ENCODE measurements around the gene PDE1C.
"Not testable (repeated sequence)": the region's sequence is repeated elsewhere in the genome, so short reads cannot be mapped to it uniquely, and the experiment has no call there.

PDE1C gene

DNA sequence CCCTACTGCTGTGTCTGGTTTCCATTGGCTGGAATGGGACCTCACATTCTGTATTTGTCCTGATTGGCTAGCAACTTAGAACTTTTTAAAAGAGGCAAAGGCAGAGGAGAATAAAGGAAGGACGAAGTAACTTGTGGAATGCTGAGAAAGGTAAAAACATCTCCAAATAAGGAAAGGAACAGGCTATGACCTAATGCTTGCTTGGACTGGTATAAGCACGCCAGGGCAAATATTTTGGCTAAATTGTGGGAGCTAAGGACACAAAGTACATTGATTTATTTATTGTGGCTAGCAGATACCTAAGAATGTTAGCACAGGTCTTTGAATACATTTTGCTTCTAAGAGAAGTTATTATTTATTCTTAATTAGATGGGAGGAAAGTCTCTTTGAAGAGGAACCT is 56.7 kb downstream of the PDE1C start:
- H3K4me1 ChIP-seq (ENCODE audit: control insufficient read depth in 1 of 2, insufficient read depth in 2 of 2, low read length in 2 of 2); H3K4me3 ChIP-seq (ENCODE audit: low read depth in 1 of 2, low read length in 2 of 2); H3K9ac ChIP-seq (ENCODE audit: low read depth in 1 of 2, low read length in 2 of 2); H3K27ac ChIP-seq (ENCODE audit: low read depth, low read length); H3K36me3 ChIP-seq (ENCODE audit: control insufficient read depth in 1 of 2, insufficient read depth in 2 of 2, low read length in 2 of 2); H3K9me3 ChIP-seq (ENCODE audit: control insufficient read depth in 1 of 2, low read length in 2 of 2); H3K27me3 ChIP-seq (ENCODE audit: control insufficient read depth in 1 of 2, insufficient read depth in 2 of 2, low read length in 2 of 2): not testable (repeated sequence)

DNA sequence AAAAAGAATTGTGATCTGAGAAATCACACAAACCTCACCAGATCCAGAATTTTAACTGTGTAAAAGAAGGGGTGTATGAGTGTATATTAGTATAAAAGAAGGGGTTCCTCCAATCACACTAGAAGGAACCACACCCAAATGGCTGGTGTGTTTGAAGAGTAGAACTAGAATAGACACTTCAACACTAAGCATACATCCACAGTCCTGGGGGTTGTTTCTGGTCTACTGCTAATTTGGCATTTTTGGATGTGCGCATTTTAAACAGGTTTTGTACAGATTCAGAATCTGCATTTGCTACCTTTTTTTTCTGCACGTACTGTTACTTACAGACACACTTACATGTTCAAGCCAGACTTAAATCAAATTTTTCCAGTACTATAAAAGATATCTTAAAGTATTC is 64.6 kb downstream of the PDE1C start:
- H3K9ac ChIP-seq (ENCODE audit: low read depth in 1 of 2, low read length in 2 of 2), result no peak overlapping the region
- H3K4me3 ChIP-seq (ENCODE audit: low read depth in 1 of 2, low read length in 2 of 2), result no peak overlapping the region
- no peaks in the 10 kb centered on the region for H3K4me1 ChIP-seq (ENCODE audit: control insufficient read depth in 1 of 2, insufficient read depth in 2 of 2, low read length in 2 of 2)
- no peaks in the 10 kb centered on the region for H3K36me3 ChIP-seq (ENCODE audit: control insufficient read depth in 1 of 2, insufficient read depth in 2 of 2, low read length in 2 of 2)
- peaks cover 7 to 12% of the 10 kb centered on the region in 2 donors for H3K9me3 ChIP-seq (ENCODE audit: control insufficient read depth in 1 of 2, low read length in 2 of 2)
- no peak overlapping the region for H3K27ac ChIP-seq (ENCODE audit: low read depth, low read length)
- no peaks in the 10 kb centered on the region for H3K27me3 ChIP-seq (ENCODE audit: control insufficient read depth in 1 of 2, insufficient read depth in 2 of 2, low read length in 2 of 2)

DNA sequence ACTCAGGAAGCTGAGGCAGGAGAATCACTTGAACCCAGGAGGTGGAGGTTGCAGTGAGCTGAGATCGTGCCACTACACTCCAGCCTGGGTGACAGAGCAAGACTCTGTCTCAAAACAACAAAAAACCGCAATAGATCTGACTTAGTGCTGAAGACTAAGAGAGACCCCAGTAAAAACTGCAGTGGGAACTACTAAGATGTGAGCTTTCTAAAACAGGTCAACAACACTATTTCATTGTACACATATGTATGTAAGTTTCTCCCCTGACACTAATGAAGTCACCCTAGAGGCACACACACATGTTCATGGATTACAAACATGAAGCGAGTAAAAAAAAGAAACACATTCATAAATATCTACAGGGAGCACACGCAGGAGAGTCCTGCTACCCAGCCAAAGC is 68.3 kb downstream of the PDE1C start:
- H3K4me1 ChIP-seq (ENCODE audit: control insufficient read depth in 1 of 2, insufficient read depth in 2 of 2, low read length in 2 of 2), result peaks cover 0 to 3% of the 10 kb centered on the region in 2 donors
- no peaks in the 10 kb centered on the region for H3K36me3 ChIP-seq (ENCODE audit: control insufficient read depth in 1 of 2, insufficient read depth in 2 of 2, low read length in 2 of 2)
- H3K4me3 ChIP-seq (ENCODE audit: low read depth in 1 of 2, low read length in 2 of 2), result no peak overlapping the region
- no peak overlapping the region for H3K27ac ChIP-seq (ENCODE audit: low read depth, low read length)
- no peaks in the 10 kb centered on the region for H3K27me3 ChIP-seq (ENCODE audit: control insufficient read depth in 1 of 2, insufficient read depth in 2 of 2, low read length in 2 of 2)
- H3K9me3 ChIP-seq (ENCODE audit: control insufficient read depth in 1 of 2, low read length in 2 of 2), result peaks cover 7 to 12% of the 10 kb centered on the region in 2 donors
- H3K9ac ChIP-seq (ENCODE audit: low read depth in 1 of 2, low read length in 2 of 2), result no peak overlapping the region

- no peaks in the 10 kb centered on the region for H3K27me3 ChIP-seq (ENCODE audit: control insufficient read depth in 1 of 2, insufficient read depth in 2 of 2, low read length in 2 of 2)
- H3K27ac ChIP-seq (ENCODE audit: low read depth, low read length), result no peak overlapping the region
- no peak overlapping the region for H3K4me3 ChIP-seq (ENCODE audit: low read depth in 1 of 2, low read length in 2 of 2)
- H3K9ac ChIP-seq (ENCODE audit: low read depth in 1 of 2, low read length in 2 of 2), result no peak overlapping the region
- no peaks in the 10 kb centered on the region for H3K36me3 ChIP-seq (ENCODE audit: control insufficient read depth in 1 of 2, insufficient read depth in 2 of 2, low read length in 2 of 2)
- H3K4me1 ChIP-seq (ENCODE audit: control insufficient read depth in 1 of 2, insufficient read depth in 2 of 2, low read length in 2 of 2), result peaks cover 0 to 12% of the 10 kb centered on the region in 2 donors
- H3K9me3 ChIP-seq (ENCODE audit: control insufficient read depth in 1 of 2, low read length in 2 of 2), result peaks cover 7 to 11% of the 10 kb centered on the region in 2 donors
Measured at GRCh38 chr7:31997423-31997822, 72.8 kb downstream of the PDE1C start.

GRCh38 chr7:31995134-31995533 is 75.1 kb downstream of the PDE1C start:
- Histone ChIP-seq H3K4me1 (ENCODE audit: control insufficient read depth in 1 of 2, insufficient read depth in 2 of 2, low read length in 2 of 2) (peaks cover 0 to 12% of the 10 kb centered on the region in 2 donors), H3K27me3 (ENCODE audit: control insufficient read depth in 1 of 2, insufficient read depth in 2 of 2, low read length in 2 of 2) (no peaks in the 10 kb centered on the region), H3K27ac (ENCODE audit: low read depth, low read length) (no peak overlapping the region), H3K36me3 (ENCODE audit: control insufficient read depth in 1 of 2, insufficient read depth in 2 of 2, low read length in 2 of 2) (no peaks in the 10 kb centered on the region), H3K9me3 (ENCODE audit: control insufficient read depth in 1 of 2, low read length in 2 of 2) (no peaks in the 10 kb centered on the region), H3K4me3 (ENCODE audit: low read depth in 1 of 2, low read length in 2 of 2) (no peak overlapping the region), H3K9ac (ENCODE audit: low read depth in 1 of 2, low read length in 2 of 2) (no peak overlapping the region)

- H3K27ac ChIP-seq (ENCODE audit: low read depth, low read length), result no peak overlapping the region
- H3K4me1 ChIP-seq (ENCODE audit: control insufficient read depth in 1 of 2, insufficient read depth in 2 of 2, low read length in 2 of 2), result peaks cover 0 to 9% of the 10 kb centered on the region in 2 donors
- H3K27me3 ChIP-seq (ENCODE audit: control insufficient read depth in 1 of 2, insufficient read depth in 2 of 2, low read length in 2 of 2), result no peaks in the 10 kb centered on the region
- no peaks in the 10 kb centered on the region for H3K36me3 ChIP-seq (ENCODE audit: control insufficient read depth in 1 of 2, insufficient read depth in 2 of 2, low read length in 2 of 2)
- H3K4me3 ChIP-seq (ENCODE audit: low read depth in 1 of 2, low read length in 2 of 2), result no peak overlapping the region
- H3K9me3 ChIP-seq (ENCODE audit: control insufficient read depth in 1 of 2, low read length in 2 of 2), result no peaks in the 10 kb centered on the region
- H3K9ac ChIP-seq (ENCODE audit: low read depth in 1 of 2, low read length in 2 of 2), result no peak overlapping the region
Measured at GRCh38 chr7:31991846-31992245, 78.4 kb downstream of the PDE1C start.

DNA sequence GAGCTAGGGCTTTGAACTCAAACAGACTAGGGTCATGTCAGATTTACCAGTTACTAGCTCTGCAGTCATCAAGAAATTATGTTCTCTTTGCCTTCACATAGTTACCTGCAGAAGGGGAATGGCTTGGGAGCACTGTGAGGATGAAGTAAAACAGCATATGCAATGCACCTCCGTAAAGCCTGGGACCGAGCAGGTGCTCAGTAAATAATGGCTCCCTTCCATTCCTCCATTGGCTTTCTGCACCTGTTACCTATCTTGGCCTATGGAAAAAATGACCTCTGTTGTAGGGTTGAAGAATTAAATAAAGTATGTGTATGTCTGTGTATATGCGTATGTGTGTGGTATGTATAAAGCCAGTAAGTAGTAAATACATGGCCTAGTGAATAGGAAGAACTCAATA is 78.8 kb downstream of the PDE1C start:
- Histone ChIP-seq H3K27ac (ENCODE audit: low read depth, low read length) (no peak overlapping the region), H3K36me3 (ENCODE audit: control insufficient read depth in 1 of 2, insufficient read depth in 2 of 2, low read length in 2 of 2) (no peaks in the 10 kb centered on the region), H3K4me3 (ENCODE audit: low read depth in 1 of 2, low read length in 2 of 2) (no peak overlapping the region), H3K9ac (ENCODE audit: low read depth in 1 of 2, low read length in 2 of 2) (no peak overlapping the region), H3K27me3 (ENCODE audit: control insufficient read depth in 1 of 2, insufficient read depth in 2 of 2, low read length in 2 of 2) (no peaks in the 10 kb centered on the region), H3K9me3 (ENCODE audit: control insufficient read depth in 1 of 2, low read length in 2 of 2) (no peaks in the 10 kb centered on the region), H3K4me1 (ENCODE audit: control insufficient read depth in 1 of 2, insufficient read depth in 2 of 2, low read length in 2 of 2) (peaks cover 0 to 8% of the 10 kb centered on the region in 2 donors)

- no peaks in the 10 kb centered on the region for H3K36me3 ChIP-seq (ENCODE audit: control insufficient read depth in 1 of 2, insufficient read depth in 2 of 2, low read length in 2 of 2)
- no peak overlapping the region for H3K27ac ChIP-seq (ENCODE audit: low read depth, low read length)
- no peaks in the 10 kb centered on the region for H3K9me3 ChIP-seq (ENCODE audit: control insufficient read depth in 1 of 2, low read length in 2 of 2)
- H3K4me3 ChIP-seq (ENCODE audit: low read depth in 1 of 2, low read length in 2 of 2), result no peak overlapping the region
- no peaks in the 10 kb centered on the region for H3K4me1 ChIP-seq (ENCODE audit: control insufficient read depth in 1 of 2, insufficient read depth in 2 of 2, low read length in 2 of 2)
- no peaks in the 10 kb centered on the region for H3K27me3 ChIP-seq (ENCODE audit: control insufficient read depth in 1 of 2, insufficient read depth in 2 of 2, low read length in 2 of 2)
- H3K9ac ChIP-seq (ENCODE audit: low read depth in 1 of 2, low read length in 2 of 2), result no peak overlapping the region
Measured at GRCh38 chr7:31986878-31987518, 83.2 kb downstream of the PDE1C start.

GRCh38 chr7:31982962-31983361 is 87.2 kb downstream of the PDE1C start:
- no peaks in the 10 kb centered on the region for H3K4me1 ChIP-seq (ENCODE audit: control insufficient read depth in 1 of 2, insufficient read depth in 2 of 2, low read length in 2 of 2)
- no peaks in the 10 kb centered on the region for H3K27me3 ChIP-seq (ENCODE audit: control insufficient read depth in 1 of 2, insufficient read depth in 2 of 2, low read length in 2 of 2)
- no peaks in the 10 kb centered on the region for H3K9me3 ChIP-seq (ENCODE audit: control insufficient read depth in 1 of 2, low read length in 2 of 2)
- H3K36me3 ChIP-seq (ENCODE audit: control insufficient read depth in 1 of 2, insufficient read depth in 2 of 2, low read length in 2 of 2), result no peaks in the 10 kb centered on the region
- H3K27ac ChIP-seq (ENCODE audit: low read depth, low read length), result no peak overlapping the region
- no peak overlapping the region for H3K4me3 ChIP-seq (ENCODE audit: low read depth in 1 of 2, low read length in 2 of 2)
- no peak overlapping the region for H3K9ac ChIP-seq (ENCODE audit: low read depth in 1 of 2, low read length in 2 of 2)

DNA sequence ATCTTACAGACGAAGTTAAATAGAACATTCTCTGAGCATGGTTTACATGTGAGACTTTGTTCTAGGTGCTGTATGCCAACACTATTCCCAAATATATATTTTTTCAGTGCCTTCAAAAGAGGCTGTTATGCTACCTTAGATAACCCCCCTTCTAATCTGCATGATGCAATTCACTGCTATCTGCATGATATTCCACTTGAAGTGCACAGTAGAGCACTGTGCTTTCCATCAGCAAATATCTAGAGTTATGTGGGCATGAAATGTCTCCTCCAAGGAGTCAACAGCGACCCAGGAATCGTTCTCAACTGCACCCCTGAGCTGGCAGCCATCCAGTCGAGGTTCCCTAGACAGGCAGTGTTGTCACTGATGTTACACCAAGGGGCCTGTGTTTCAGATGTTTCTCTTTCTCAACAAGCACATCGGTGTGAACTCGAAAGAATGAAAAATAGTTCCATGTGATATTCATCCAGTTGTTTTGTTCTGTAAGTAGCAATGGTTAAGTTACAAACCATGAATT is 88.3 kb downstream of the PDE1C start:
- Histone ChIP-seq H3K27me3 (ENCODE audit: control insufficient read depth in 1 of 2, insufficient read depth in 2 of 2, low read length in 2 of 2) (no peaks in the 10 kb centered on the region), H3K9me3 (ENCODE audit: control insufficient read depth in 1 of 2, low read length in 2 of 2) (no peaks in the 10 kb centered on the region), H3K27ac (ENCODE audit: low read depth, low read length) (no peak overlapping the region), H3K4me1 (ENCODE audit: control insufficient read depth in 1 of 2, insufficient read depth in 2 of 2, low read length in 2 of 2) (no peaks in the 10 kb centered on the region), H3K4me3 (ENCODE audit: low read depth in 1 of 2, low read length in 2 of 2) (no peak overlapping the region), H3K9ac (ENCODE audit: low read depth in 1 of 2, low read length in 2 of 2) (no peak overlapping the region), H3K36me3 (ENCODE audit: control insufficient read depth in 1 of 2, insufficient read depth in 2 of 2, low read length in 2 of 2) (no peaks in the 10 kb centered on the region)

All from duodenal mucosa (tissue), 2 donors.